Brain pericyte (primary cell): ENCODE measurements around the gene LIX1.
A peak's percentile ranks its signal among the peaks of the same experiment; 100 is the strongest.
"Not testable (repeated sequence)": the region's sequence is repeated elsewhere in the genome, so short reads cannot be mapped to it uniquely, and the experiment has no call there.

ENCODE experiments used
- DNase-seq: peaks from one replicate; pipeline ENCODE4 v3.0.0-alpha.2; 2012; ENCODE audit warnings: low read depth, low spot score

The LIX1 gene

GRCh38 chr5:97142521-97143254, at the start of gene LIX1:
Gene LIX1 (minus strand): TSS chr5:97142611. CDS start chr5:97142576, 35 bp downstream.
- no peak for DNase-seq

GRCh38 chr5:97191893-97192292, 49.5 kb upstream of the LIX1 start:
- DNase-seq: no peak

DNA sequence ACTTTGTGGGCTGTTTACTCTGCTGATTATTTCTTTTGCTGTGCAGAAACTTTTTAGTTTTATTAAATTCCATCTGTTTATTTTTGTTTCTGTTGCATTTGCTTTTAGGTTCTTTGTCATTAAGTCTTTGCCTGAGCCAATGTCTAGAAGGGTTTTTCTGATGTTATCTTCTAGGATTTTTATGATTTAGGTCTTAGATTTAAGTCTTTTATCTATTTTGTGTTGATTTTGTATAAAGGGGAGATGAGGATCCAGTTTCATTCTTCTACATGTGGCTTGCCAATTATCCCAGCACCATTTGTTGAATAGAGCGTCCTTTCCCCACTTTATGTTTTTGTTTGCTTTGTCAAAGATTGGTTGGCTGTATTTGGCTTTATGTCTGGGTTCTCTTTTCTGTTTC, 47.1 kb upstream of the LIX1 start:
- not testable (repeated sequence) for DNase-seq

- DNase-seq: no peak
Observed at GRCh38 chr5:97183930-97184213, 41.5 kb upstream of the LIX1 start.

- DNase-seq: peak; percentile 90
Observed at GRCh38 chr5:97183100-97183929, 40.9 kb upstream of the LIX1 start, which contains the start of gene RIOK2. Gene RIOK2 (minus strand): TSS chr5:97183247. CDS start chr5:97183191, 56 bp downstream.

DNA sequence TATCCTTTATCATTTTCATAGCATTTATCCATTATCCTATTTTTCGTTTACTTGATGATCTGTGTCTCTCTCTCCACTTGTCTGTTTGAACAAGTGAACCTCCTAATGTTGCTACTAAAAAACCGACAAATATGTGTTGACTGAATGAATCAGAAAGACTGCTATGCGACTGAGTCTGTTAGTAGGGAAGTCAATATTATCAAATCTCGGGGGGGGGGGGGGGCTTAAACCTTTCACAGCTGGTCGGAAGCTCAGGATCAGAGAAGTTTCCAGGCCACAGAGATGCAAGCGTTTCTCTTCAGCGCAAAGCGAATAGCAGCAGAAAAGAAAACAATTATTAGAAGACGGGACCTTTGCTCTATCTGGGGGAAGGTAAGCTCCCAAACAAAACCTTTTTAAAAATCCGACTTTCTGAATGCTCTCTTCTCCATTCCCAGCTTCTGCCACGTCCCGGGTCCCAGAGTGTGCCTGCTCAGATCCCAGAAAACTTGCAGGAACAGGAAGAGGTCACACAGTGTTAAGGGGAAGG, 40.2 kb upstream of the LIX1 start:
- DNase-seq: no peak

- DNase-seq: no peak
Observed at GRCh38 chr5:97181856-97182545, 39.6 kb upstream of the LIX1 start.

- not testable (repeated sequence) for DNase-seq
Observed at GRCh38 chr5:97179457-97179856, 37.0 kb upstream of the LIX1 start.

GRCh38 chr5:97172227-97172626, 29.8 kb upstream of the LIX1 start:
- DNase-seq: no peak

GRCh38 chr5:97171703-97172102, 29.3 kb upstream of the LIX1 start:
- no peak for DNase-seq

GRCh38 chr5:97167435-97167834, 25.0 kb upstream of the LIX1 start:
- no peak for DNase-seq

GRCh38 chr5:97165726-97166125, 23.3 kb upstream of the LIX1 start:
- no peak for DNase-seq

GRCh38 chr5:97164846-97165245, 22.4 kb upstream of the LIX1 start:
- DNase-seq: no peak

DNA sequence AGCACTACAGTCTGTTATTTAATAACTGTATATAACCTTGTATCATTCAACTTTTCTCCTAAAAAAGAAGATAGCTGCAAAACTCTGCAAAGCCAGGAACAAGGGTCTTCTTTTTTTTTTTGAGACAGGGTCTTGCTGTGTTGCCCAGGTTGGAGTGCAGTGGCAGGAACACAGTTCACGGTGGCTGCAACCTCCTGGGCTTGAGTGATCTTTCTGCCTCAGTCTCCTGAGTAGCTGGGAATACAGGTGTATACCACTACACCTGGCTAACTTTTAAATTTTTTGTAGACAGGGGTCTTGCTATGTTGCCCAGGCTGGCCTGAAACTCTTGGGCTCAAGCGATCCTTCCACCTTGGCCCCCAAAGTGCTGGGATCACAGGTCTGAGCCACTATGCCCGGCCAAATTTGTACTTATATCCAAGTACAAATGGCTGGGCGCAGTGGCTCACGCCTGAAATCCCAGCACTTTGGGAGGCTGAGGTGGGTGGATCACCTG, 21.4 kb upstream of the LIX1 start:
- DNase-seq: no peak

- no peak for DNase-seq
Observed at GRCh38 chr5:97163360-97163764, 21.0 kb upstream of the LIX1 start.

- DNase-seq: peak; percentile 45
Observed at GRCh38 chr5:97162045-97162444, 19.6 kb upstream of the LIX1 start.

DNA sequence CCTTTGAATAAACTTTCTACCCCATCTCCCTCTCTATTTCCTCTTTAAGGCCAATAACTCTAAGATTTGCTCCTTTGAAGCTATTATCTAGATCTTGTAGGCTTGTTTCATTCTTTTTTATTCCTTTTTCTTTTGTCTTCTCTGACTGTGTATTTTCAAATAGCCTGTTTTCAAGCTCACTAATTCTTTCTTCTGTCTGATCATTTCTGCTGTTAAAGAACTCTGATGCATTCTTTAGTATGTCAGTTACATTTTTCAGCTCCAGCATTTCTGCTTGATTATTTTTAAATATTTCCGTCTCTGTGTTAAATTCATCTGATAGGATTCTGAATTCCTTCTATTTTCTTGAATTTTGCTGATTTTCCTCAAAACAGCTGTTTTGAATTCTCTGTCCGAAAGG, 15.3 kb upstream of the LIX1 start:
- DNase-seq: no peak

DNA sequence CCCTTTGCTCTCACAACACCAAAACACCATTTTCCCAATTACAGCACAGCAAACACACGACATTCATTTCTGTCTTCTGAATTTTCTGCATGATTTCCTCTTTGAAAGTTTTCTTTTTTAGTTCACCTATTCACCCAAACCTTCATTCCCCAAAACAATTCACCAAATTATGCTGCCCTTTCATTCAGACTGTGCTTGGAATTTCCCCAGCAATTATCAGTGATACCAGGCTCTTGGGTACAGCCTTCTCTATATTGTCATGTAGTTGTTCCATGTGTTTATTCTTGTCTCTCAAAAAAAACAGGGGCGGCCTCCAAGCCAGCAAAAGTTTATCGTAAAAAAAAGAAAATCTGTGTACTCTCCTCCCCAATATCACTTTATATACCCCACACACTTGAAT, 9.0 kb upstream of the LIX1 start:
- no peak for DNase-seq

- no peak for DNase-seq
Observed at GRCh38 chr5:97150401-97150800, 8.0 kb upstream of the LIX1 start.

GRCh38 chr5:97149709-97150108, 7.3 kb upstream of the LIX1 start:
- no peak for DNase-seq

DNA sequence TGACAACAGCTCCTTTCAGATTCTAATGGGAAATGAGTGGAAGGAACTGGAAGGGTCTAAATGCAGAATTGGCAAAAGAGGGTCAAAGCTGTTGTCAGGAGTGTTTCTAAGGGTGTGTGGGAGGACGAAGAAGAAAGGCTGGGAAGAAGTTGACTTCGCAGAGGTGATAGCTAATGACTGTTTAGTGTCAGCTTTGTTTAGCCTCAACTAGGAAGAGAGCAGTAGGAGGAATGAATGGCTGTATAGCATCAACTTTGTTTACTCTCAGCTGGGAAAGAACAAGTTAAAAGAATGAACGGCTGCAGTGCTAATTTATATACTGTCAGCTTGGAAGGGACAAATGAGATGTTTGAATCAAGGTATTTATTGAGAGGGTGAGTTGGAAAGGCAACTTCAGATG, 5.9 kb upstream of the LIX1 start:
- no peak for DNase-seq

DNA sequence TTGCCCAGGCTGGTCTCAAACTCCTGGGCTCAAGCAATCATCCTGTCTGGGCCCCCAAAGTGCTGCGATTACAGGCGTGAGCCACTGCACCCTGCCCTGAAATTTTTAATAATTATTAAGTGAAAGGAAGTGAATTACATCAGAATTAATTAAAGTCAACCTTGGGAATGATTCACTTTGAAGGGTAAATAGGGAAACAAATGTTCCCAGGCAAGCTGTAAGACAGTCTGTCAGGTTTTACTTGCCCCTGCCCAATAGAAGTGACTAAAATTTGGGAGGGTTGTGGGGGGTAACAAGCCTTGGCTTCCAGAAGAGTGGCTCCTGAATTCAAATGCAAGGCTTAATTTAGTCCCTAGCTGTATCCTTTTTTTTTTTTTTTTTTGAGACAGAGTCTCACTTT, 1.3 kb upstream of the LIX1 start:
- no peak for DNase-seq
